ENCODE results near the gene TRPM1.

DNA sequence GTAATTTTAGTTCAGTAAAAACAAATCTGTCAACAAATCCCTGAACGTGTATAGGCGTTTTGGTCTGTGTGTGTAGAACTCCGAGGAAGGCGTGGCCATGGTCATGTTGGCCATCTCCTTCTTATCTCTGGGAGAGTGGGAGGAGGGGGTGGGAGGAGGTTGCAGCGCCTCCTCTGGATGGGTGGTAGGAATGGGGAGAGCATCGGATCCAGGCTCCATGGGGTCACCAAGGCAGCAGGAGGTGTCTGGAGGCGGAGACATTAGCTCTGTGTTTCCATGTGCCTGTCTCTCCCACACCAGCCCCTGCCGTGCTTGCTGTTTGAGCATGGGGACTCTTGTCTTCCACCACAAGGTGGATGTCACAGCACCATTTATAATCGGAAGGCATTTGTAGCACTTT is 34.5 kb upstream of the TRPM1 start:
- TF ChIP-seq SIN3A (IDR thresholded peaks at IDR 0.05; ENCODE audit: borderline replicate concordance, insufficient read depth, low read length) (no peak), TAF1 (IDR thresholded peaks at IDR 0.05; ENCODE audit: borderline replicate concordance, insufficient read depth, low read length) (no peak)
- TF ChIP-seq, protein P1, sequence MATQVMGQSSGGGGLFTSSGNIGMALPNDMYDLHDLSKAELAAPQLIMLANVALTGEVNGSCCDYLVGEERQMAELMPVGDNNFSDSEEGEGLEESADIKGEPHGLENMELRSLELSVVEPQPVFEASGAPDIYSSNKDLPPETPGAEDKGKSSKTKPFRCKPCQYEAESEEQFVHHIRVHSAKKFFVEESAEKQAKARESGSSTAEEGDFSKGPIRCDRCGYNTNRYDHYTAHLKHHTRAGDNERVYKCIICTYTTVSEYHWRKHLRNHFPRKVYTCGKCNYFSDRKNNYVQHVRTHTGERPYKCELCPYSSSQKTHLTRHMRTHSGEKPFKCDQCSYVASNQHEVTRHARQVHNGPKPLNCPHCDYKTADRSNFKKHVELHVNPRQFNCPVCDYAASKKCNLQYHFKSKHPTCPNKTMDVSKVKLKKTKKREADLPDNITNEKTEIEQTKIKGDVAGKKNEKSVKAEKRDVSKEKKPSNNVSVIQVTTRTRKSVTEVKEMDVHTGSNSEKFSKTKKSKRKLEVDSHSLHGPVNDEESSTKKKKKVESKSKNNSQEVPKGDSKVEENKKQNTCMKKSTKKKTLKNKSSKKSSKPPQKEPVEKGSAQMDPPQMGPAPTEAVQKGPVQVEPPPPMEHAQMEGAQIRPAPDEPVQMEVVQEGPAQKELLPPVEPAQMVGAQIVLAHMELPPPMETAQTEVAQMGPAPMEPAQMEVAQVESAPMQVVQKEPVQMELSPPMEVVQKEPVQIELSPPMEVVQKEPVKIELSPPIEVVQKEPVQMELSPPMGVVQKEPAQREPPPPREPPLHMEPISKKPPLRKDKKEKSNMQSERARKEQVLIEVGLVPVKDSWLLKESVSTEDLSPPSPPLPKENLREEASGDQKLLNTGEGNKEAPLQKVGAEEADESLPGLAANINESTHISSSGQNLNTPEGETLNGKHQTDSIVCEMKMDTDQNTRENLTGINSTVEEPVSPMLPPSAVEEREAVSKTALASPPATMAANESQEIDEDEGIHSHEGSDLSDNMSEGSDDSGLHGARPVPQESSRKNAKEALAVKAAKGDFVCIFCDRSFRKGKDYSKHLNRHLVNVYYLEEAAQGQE (IDR thresholded peaks at IDR 0.05; ENCODE audit: insufficient read depth in 1 of 2, low read depth in 2 of 2, low read length in 2 of 2), result no peak
